Activated CD4-positive, CD25-positive, alpha-beta regulatory T cell treated with anti-CD3 and anti-CD28 coated beads, Interleukin-2, amount 50 U/mL, for 16 hours (primary cell): Measurements from ENCODE around the gene RING1.

Experiments used
- DNase-seq: peaks from one replicate; pipeline ENCODE4 v3.0.0-alpha.2; 2020; ENCODE audit warnings: low read depth, low spot score

RING1 gene

DNA sequence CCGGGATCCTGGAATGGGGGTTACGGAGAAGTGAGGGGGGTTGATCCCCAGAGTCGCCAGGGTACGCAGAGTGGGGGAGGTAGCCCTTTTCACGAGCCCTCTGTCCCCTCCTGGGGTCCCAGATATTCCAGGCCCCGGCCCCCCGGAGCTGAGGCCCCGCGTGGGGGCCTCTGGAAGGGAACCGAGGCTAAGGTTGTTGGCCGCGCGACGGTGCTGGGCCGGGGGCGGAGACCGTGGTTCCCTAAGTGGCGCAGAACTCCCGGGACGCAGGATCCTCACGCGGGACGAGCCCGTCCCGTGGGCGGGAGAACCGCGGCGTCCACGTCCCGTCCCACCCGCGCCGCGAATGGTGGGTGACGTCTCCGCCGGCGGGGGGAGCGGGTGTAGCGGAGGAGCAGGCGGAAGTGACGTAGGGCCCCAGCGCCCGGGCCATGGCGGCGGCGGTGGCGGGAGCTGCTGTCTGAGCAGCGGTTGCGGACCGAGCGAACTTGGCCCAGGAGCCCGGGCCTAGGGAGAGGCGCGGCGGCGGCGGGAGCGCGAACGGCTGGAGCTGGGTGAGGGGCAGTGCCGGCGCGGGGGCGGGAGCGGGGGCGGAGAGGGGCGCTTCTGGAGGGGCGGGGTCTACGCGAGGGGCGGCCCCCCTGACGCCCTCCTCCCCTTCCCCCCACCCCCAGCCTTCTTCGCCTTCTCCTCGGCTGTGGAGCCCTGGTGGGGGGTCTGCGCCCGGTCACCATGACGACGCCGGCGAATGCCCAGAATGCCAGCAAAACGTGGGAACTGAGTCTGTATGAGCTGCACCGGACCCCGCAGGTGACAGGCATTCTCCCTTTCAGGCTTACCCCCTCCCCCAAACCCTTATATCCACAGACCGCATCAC, at the start of gene RING1:
Gene RING1 (plus strand): TSS at position 410 of the 877 bp plus-strand sequence. CDS start 323 bp downstream, at position 733.
- DNase-seq: peak; percentile 76

DNA sequence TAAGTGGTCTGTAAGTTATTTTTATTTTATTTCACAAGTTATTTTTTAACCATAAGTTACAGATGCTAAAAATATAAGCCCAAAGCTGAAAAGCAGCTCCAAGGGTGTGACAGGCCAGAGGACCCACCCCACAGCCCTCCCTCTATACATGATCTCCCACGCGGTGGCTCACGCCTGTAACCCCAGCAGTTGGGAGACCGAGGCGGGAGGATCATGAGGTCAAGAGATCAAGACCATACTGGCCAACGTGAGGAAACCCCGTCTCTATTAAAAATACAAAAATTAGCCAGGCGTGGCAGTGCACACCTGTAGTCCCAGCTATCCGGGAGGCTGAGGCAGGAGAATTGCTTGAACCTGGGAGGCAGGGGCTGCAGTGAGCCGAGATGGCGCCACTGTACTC, 48.2 kb upstream of the RING1 start:
- no peak for DNase-seq

DNA sequence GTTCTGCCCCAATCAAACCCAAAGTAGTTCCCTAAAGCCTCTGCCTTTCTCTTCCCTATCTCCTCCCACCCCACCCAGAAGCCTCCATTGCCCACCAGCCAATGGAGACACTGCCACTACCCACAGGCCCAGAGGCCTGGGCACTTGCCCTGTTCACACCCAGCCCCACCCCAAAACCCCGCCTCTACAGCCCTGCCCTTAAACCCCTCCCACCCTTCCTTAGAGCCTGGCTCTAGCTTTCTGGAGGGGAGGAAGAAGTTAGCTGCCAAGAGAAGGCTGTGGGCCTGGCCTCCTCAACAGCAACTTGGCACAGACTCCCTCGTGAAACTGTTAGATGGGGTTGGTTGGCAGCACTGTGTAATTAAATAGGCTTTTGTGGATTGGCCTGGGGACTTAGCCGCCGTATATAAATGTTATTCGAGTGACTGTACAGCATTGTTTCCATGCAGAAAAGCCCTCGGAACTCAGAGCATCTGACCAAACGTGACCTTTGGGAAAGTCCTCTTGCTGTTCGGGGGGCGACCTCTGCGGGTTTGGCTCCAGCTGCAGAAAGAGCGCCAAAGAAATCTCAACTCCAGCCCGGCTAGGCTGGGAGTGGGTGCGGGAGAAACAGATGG, 47.5 kb upstream of the RING1 start:
- DNase-seq: no peak

DNA sequence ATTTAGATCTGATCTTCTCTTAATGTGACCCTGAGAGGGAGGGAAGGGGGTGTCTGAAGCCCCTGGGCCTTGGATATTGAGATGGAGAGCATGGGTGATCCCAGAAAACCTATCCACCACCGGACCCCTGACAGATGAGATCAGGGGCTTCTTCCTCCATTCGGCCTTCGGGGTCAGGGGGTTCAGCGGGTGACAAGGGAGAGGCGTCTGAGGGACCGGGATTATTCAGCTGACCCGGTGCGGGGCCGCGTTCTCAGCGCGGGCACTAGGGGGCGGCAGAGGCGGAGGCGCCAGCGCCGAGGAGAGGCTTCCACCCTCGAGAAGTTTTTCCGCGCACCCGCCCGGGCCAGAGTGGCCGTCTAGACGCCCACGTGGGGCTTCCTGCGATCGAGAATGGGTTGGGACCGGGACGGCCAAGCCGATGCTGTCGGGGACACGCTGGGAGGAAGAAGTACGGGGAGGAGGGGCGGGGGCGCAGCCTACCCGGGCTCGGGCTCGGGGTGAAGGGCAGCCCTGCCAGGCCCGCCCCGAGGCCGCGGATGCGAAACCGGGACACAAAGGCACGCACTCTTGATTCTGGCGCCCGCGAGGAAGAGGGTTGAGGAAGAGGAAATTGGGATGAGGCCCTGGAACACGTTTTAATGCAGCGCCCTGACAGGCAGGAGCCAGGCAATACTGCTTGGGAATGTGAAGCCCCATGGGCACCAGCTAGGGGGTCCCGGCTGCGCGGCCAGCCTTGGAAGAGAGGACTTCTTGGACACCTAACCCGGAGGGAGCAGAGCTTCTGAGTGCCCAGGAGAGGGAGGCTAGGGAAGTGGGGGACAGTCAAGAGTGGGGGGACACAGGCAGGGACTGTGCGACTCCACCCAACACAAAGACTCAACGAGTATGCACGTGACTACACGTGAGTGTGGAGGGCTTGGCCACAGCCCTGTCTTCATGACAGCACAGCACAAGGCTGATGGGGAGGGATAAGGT, 46.7 kb upstream of the RING1 start:
- peak; percentile 68 for DNase-seq

DNA sequence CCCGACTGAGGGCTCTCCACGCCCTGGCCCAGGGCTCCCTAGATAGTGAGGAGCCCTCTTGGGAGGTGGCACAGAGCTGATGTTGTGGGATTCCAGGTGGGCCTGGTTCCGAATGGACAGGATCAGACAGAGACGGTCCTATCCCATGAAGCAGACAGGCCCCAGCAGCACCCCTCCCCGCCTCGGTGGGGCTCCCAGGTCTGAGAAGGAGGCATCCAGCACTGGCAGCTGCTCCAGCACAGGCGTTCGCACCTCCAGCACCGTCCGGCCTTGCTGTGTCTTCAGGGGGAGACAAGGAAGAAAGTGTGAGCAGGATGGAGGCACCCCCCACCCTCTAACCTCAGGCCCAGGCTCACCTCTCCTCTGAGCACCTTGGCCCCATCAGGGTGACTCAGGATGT, 44.8 kb upstream of the RING1 start:
- no peak for DNase-seq

DNA sequence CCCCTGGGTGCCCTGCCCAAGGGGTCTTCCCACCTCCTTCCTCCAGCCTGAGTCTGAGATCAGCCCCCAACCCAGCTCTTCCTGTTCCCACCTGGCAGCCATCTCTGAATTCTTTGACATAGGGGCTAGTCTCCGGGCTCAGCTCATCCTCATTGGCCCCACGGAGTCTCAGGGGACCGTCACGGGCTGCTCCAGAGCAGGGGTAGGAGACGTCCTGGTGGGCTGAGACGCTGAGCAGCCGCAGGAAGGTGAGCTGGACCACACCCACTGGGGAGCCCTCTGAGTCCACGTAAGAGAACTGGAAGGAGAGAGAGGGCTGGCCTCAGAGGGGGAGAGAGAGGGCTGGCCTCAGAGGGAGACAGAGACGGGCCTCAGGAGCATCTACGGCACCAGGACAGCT, 44.1 kb upstream of the RING1 start:
- no peak for DNase-seq

DNA sequence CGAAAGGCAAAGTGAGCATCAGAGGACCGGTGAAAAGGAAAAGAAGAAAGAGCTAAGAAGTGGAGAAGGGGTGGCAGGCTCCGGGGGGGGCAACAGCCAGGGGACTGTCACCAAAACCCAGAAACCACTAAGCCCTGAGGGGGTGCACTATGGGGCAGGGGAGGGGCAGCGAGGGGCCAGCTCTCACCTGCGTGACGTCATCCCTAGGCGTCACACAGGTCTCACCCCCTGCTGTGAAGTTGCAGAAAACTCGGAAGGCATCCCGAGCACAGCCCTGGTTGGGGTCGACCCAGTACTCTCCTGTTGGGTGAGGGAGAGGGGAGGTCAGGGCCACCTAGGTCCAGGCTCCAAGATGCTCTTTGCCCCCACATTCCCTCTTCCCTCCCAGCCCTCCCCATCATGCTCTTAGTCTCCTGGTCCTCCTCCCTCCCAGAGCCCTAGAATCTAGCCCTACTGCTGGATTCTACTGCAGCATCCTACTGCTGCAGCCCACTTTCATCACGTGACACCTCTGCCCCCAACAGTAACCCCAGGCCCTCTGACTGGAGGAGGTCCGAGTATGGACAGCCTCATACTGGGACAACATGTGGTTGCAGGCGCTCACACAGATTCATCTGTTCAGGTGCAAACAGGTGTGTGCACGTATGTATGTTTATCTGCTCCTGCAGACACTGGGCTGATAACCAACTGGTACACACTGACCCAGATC, 43.5 kb upstream of the RING1 start:
- DNase-seq: no peak

DNA sequence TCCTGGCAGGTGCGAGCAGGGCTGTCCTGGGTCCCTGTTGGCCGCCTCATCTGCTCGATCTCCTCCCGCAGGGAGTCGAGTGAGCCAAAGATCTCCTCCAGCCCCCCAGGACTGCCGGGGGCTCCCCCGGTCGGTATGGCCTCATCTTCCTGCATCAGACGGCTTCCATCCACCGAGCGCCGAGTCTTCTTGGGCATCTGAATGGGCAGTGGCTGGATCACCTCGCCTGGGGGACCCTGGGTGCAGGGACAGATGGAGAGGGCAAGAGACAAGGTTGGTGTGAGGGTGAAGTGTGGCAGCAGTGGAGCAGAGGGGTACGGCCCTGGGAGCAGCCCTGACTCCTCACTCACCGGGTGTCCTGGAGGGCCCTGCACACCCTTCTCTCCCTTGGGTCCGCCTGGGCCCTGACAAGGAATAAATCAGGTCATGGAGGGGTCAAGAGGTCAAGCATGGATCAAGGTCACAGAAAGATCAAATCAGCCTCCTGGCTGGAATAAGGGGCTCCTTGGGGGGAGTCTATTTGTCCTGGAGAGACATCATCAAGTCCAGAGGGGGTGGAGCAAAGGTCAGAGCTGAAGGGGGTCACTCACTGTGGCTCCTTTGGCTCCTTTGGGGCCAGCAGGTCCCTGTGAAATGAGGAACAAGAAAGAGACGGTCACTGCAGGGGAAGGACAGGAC, 42.6 kb upstream of the RING1 start:
- no peak for DNase-seq

DNA sequence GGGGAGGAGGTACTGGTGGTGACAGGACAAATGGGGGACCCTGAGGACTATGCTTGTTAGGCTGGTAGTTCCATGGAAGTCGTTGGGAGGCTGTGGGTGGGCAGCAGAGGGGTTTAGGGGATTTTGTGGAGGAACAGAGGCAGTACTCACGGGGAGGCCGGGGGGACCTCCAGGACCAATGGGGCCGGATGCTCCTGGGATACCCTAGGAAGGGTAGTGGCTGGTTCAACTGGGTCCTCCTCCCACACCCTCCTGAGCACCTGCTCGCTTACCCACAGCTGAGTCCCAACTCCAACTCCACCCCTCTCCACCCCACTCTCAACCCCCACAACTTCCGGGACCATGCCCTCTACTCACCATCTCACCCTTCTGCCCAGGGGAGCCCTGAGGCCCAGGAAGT, 41.9 kb upstream of the RING1 start:
- DNase-seq: no peak

DNA sequence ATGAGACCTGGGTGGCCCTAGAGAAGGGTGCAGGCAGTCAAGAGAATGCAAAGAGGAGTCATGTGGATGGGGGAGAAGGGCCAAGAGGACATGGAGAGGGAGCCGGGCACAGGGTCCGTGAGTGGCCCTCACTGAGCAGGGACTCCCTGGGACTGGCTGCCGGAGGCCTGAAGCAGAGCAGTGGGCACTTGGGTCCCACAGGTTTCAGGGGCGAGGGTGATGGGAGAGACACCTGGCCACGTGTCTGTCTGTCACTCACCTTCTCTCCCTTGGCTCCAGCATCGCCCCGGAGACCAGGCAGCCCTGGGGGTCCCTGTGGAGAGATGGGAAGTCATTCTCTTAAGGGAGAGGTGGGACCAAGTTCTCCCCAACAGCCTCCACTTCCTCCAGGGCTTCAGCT, 41.5 kb upstream of the RING1 start:
- no peak for DNase-seq

DNA sequence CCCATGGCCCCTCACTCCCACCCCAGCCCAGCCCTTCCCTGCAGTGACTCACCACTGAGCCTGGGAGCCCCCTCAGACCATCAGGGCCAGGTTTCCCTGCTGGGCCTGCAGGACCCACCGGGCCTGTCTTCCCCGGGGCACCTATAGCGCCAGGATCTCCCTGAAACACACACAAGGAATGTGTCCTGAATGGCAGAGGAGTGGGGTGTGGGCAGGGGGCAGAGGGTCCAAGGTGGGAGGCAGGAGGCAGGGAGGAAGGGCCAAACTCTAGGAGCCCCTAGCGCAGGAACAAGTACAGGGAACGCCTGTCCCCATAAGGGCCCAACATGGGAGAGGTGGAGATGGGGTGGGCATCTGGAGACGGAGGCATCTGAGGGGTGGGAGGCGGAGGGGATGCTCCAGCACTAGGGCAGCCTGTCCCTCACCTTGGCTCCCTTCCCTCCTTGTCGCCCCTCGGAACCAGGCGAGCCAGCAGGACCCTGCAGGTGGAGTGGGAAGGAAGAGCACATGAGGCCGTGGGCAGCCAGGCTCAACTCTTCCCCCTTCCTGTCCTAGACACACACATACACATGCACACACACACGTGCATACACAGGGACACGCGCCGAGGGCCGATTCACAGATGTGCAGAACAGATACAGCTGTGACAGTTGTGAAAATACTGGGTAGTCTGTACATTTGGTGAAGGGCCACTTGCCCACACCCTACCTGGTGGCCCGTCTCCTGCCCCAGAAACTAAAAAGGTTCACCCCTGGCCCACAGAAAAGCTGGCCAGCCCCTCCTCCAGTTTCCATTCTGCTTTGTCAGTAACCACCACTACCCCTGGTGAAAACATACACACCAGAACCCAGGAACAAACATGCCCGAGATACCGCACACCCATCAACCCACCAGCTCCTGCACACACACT, 40.7 kb upstream of the RING1 start:
- no peak for DNase-seq

DNA sequence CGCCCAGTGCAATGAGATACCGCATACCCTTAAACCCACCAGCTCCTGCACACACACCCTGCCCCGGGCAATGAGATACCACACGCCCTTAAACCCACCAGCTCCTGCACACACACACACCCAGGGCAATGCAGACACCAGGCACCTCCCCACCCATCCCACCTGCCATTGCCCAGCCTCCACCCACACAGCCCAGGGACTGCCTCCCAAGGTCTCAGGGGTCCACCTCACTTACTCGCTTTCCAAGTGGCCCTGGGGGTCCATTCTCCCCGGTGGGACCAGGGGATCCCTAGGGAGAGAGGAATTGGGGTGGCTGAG, 40.1 kb upstream of the RING1 start:
- DNase-seq: no peak

DNA sequence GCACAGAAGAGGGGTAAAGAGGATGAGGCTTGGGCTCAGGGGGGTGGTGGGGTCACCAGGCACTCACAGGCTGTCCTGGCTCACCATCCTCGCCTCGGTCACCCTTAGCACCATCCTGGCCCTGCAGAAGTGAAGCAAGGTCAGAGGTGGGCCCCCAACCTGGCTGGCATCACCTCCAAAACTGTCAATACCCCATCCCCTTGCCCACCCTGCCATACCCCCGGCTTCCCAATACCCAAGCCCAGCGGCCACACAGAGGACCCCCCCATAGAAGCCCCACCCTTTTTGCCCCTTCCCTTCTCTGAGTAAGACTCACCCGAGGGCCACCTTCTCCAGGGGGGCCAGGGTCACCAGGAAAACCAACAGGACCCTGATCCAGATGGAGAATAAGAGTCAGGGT, 39.7 kb upstream of the RING1 start:
- DNase-seq: no peak

DNA sequence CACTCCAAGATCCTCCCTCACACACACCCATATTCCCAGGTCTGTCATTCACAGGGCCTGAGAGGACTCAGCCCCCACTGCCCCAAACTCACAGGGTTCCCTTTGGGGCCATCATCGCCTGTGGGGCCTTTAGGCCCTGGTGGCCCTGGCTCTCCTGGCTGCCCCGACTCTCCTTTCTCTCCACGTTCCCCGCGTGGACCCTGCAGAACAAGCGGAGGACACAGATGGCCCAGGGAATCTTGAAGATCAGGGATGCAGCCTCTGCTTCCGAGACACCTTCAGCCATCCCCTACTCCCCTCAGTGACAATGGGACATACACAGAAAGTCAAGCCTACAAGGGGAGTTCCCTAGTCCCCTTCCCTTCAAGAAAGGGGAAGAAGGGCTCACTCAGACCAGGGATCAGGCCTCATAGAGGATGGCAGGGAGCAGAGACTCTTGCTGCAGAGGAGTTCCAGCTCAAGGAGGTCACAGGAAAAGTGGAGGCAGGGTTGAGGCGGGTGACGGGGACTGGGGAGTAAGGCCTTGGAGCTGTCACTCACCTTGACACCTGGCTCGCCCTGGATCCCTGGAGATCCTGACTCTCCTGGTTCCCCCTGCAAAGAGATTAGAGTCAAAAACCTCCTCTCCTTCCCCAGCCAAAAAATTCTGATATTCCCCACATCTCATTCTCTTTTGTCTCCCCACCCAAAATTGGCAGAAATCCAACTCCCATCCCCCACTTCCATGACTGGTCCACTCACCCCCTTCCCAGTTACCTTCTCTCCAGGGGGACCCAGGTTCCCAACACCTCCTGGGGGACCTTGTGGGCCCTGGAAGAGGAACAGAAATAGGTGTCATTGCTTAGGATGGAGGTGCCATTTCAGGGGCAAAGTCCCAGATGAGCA, 38.8 kb upstream of the RING1 start:
- no peak for DNase-seq

DNA sequence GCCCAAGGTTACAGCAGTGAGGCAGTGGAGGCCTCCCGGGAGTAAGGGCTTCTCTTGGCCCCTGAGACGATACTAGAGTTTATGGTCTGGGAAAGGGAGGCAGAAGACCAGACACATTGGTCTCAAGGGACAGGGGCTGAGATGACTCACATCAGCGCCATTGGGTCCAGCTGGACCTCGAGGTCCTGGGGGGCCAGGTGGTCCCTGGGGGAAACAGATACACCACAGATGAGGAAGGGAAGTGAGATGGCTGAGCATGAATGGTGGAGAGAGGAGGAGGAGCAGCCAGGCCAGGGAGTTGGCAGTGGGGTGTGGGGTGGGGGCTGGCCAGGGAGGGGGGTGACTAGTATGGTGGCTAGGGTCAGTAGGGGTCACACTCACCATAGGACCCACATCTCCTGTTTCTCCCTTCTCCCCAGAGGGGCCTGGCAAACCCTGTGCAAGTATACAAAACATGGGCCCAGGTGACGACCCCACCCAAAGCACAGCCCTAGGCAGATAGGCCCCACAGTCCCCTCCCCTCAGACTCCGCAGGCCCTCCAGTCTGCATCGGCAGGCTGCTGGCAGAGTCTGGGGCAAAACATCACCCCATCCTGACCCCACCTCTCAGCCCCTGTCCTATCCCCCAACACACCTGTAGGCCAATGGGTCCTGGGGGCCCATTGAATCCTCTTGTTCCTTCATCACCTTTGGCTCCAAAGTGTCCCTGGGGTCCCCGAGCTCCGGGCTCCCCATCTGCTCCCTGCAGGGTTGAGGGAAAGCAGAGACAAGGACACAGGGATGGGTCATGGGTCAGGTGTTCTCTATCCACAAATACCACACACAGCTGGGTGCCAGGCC, 37.9 kb upstream of the RING1 start:
- no peak for DNase-seq

DNA sequence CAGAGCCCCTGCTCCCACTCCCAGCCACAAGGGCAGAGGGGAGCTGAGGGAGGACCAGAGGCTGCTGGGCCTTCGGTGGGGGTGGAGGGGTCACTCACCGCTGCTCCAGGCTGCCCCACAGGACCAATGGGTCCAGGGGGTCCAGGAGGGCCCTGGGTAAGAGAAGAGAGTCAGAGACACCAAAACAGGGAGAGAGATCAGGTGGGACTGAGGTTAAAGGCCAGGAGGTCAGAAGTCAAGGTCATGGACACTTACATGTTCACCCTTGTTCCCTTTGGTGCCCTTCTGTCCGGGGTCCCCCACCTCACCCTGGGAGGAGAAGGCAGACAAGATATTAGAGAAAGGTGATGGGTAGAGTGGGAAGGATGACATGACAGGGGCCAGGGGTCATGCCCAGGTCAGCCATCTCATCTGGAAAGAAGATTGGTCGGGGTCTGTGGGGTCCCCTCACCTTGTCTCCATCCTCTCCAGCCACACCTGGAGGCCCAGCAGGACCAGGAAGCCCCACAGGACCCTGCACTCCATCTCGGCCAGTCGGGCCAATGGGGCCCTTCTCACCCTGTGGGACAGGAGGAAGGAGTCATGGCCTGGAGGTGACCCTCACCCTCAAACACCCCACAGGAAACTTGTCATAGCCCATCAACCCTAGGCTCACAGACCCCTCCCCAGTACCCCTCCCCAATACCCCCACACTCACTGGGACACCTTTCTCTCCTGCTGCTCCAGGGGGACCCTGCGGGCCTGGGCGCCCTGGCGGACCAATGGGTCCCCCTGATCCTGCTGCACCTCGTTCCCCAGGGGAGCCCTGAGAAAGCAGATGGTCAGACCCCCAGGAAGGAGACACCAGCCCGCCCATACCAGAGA, 37.1 kb upstream of the RING1 start:
- DNase-seq: no peak
